Loucy (cell line): ENCODE measurements around the gene RNF169.

Experiments used
- H2AFZ ChIP-seq: fragments of 200-600 bp; sonication (generic); 2 replicates; pipeline ENCODE4 v1.6.0; 2016; ENCODE audit warnings: antibody characterized with exemption, mild to moderate bottlenecking, low read length, moderate library complexity
- H3F3A ChIP-seq: fragments of 200-600 bp; 2 replicates; pipeline ENCODE4 v1.6.0; 2016; ENCODE audit warnings: antibody characterized with exemption, low read depth, mild to moderate bottlenecking
- H3K27me3 ChIP-seq: fragments of 200-600 bp; sonication (generic); 2 replicates; pipeline ENCODE4 v1.6.1; 2014; ENCODE audit warnings: low read length, mild to moderate bottlenecking; ENCODE audit not compliant: insufficient read depth, poor library complexity, severe bottlenecking
- H3K36me3 ChIP-seq: fragments of 200-600 bp; sonication (generic); 2 replicates; pipeline ENCODE4 v1.6.1; 2016; ENCODE audit warnings: low read length; ENCODE audit not compliant: insufficient read depth
- H3K4me1 ChIP-seq: fragments of 200-600 bp; sonication (generic); 2 replicates; pipeline ENCODE4 v1.5.1; 2014; ENCODE audit warnings: low read length, mild to moderate bottlenecking; ENCODE audit not compliant: insufficient read depth, poor library complexity, severe bottlenecking
- H3K4me2 ChIP-seq: fragments of 200-600 bp; sonication (generic); 2 replicates; pipeline ENCODE4 v1.6.0; 2014; ENCODE audit warnings: antibody characterized with exemption, low read length, low read depth, mild to moderate bottlenecking; ENCODE audit not compliant: poor library complexity, severe bottlenecking
- H3K4me3 ChIP-seq: fragments of 200-600 bp; sonication (generic); 2 replicates; pipeline ENCODE4 v1.5.1; 2014; ENCODE audit warnings: low read length, mild to moderate bottlenecking, mixed read lengths; ENCODE audit not compliant: poor library complexity, severe bottlenecking
- H3K79me2 ChIP-seq: fragments of 200-600 bp; sonication (generic); 2 replicates; pipeline ENCODE4 v1.6.1; 2014; ENCODE audit warnings: low read length; ENCODE audit not compliant: insufficient read depth
- H3K9ac ChIP-seq: fragments of 200-600 bp; sonication (generic); 2 replicates; pipeline ENCODE4 v1.6.0; 2014; ENCODE audit warnings: mild to moderate bottlenecking, low read depth, low read length, moderate library complexity; ENCODE audit not compliant: poor library complexity, severe bottlenecking
- H3K9me2 ChIP-seq: fragments of 200-600 bp; sonication (generic); replicated peaks from 2 replicates; pipeline ENCODE4 v1.6.1; 2016; ENCODE audit warnings: low read depth, low read length, mixed read lengths
- H3K9me3 ChIP-seq: fragments of 200-600 bp; sonication (generic); 2 replicates; pipeline ENCODE4 v1.6.1; 2014; ENCODE audit warnings: mild to moderate bottlenecking, antibody characterized with exemption, low read length, low read depth; ENCODE audit not compliant: insufficient read depth
- H4K20me1 ChIP-seq: fragments of 200-600 bp; sonication (generic); 2 replicates; pipeline ENCODE4 v1.6.0; 2014; ENCODE audit warnings: antibody characterized with exemption, low read length, mild to moderate bottlenecking; ENCODE audit not compliant: insufficient read depth, poor library complexity, severe bottlenecking
- EZH2phosphoT487 ChIP-seq: fragments of 200-600 bp; IDR thresholded peaks from 2 replicates; pipeline ENCODE4 v1.6.1; 2018; ENCODE audit warnings: antibody characterized with exemption, mild to moderate bottlenecking, moderate library complexity, borderline replicate concordance
- TF ChIP-seq, protein P1 (sequence below): fragments of 200-600 bp; sonication (generic); conservative IDR thresholded peaks from 2 replicates; pipeline ENCODE4 v1.5.1; 2014; ENCODE audit warnings: mild to moderate bottlenecking, antibody characterized with exemption, low read length

Gene RNF169, protein sequence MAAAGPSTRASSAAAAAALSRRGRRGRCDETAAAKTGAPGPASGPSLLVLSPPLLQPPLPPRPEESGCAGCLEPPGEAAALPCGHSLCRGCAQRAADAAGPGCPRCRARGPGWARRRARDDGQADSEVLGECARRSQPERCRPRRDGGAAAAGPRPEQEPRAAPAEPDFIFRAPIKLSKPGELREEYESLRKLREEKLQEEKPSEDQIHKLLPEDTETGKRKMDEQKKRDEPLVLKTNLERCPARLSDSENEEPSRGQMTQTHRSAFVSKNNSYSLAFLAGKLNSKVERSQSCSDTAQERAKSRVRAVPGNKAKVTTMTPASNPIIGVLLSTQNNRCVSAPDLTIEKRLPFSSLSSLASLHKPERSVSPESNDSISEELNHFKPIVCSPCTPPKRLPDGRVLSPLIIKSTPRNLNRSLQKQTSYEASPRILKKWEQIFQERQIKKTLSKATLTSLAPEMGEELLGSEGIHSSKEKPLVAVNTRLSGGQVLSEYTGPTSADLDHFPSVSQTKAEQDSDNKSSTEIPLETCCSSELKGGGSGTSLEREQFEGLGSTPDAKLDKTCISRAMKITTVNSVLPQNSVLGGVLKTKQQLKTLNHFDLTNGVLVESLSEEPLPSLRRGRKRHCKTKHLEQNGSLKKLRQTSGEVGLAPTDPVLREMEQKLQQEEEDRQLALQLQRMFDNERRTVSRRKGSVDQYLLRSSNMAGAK

DNA sequence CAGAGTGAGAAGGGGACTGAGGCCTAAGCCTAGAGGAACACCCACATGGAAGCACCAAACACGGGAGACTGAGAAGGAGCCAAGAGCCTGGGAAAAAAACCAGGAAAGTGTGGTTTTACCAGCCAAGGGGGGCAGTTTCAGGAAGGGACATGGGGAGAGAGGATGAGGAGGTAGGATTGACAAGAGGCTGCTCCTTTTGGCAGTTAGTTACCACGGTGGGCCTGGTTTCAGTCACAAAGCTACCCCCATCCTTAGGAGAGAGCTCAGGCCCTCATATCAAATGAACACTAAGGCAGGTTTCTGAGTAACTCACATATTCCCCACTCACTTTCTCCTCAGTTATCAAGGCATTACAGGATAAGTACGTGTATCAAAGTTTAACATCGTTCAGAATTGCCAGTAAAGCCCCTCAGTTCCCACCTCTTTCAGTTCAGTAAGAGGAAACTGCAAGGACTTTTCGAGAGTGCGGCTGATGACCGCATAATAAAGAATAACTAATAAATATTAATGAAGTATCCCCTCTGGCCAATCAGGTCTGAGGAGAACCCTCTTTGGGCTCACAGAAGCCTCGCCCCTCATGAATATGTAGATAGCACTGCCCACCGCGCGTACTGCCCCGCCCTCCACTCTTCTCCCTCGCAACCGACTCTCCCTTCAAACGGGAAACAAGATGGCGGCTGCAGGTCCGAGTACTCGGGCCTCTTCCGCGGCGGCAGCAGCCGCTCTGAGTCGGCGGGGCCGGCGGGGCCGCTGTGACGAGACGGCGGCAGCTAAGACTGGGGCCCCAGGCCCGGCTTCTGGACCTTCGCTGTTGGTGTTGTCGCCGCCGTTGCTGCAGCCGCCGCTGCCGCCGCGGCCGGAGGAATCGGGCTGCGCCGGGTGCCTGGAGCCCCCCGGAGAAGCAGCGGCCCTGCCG lies at the start of gene RNF169:
TSS of gene RNF169 (plus strand) at position 639 of the 916 bp plus-strand sequence. CDS start at position 671, 32 bp downstream.
- H3K4me3 ChIP-seq: peak within 1 kb of the TSS; percentile 98
- TF ChIP-seq EZH2phosphoT487: no peak
- TF ChIP-seq, protein P1, sequence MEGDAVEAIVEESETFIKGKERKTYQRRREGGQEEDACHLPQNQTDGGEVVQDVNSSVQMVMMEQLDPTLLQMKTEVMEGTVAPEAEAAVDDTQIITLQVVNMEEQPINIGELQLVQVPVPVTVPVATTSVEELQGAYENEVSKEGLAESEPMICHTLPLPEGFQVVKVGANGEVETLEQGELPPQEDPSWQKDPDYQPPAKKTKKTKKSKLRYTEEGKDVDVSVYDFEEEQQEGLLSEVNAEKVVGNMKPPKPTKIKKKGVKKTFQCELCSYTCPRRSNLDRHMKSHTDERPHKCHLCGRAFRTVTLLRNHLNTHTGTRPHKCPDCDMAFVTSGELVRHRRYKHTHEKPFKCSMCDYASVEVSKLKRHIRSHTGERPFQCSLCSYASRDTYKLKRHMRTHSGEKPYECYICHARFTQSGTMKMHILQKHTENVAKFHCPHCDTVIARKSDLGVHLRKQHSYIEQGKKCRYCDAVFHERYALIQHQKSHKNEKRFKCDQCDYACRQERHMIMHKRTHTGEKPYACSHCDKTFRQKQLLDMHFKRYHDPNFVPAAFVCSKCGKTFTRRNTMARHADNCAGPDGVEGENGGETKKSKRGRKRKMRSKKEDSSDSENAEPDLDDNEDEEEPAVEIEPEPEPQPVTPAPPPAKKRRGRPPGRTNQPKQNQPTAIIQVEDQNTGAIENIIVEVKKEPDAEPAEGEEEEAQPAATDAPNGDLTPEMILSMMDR: no peak
- no peaks in the 10 kb centered on the region for H3K27me3 ChIP-seq
- no peaks in the 10 kb centered on the region for H3K9me3 ChIP-seq
- H3K9me2 ChIP-seq: no peaks in the 10 kb centered on the region
- peaks cover 24% of the 10 kb centered on the region for H4K20me1 ChIP-seq
- H3K79me2 ChIP-seq: peaks cover 41% of the 10 kb centered on the region
- peak within 1 kb of the TSS; percentile 88 for H3K9ac ChIP-seq
- H3K36me3 ChIP-seq: no peaks in the 10 kb centered on the region
- H3K4me1 ChIP-seq: peaks cover 28% of the 10 kb centered on the region
- H3F3A ChIP-seq: no peaks in the 10 kb centered on the region
- peak within 1 kb of the TSS; percentile 82 for H2AFZ ChIP-seq
- H3K4me2 ChIP-seq: peak within 1 kb of the TSS; percentile 92

DNA sequence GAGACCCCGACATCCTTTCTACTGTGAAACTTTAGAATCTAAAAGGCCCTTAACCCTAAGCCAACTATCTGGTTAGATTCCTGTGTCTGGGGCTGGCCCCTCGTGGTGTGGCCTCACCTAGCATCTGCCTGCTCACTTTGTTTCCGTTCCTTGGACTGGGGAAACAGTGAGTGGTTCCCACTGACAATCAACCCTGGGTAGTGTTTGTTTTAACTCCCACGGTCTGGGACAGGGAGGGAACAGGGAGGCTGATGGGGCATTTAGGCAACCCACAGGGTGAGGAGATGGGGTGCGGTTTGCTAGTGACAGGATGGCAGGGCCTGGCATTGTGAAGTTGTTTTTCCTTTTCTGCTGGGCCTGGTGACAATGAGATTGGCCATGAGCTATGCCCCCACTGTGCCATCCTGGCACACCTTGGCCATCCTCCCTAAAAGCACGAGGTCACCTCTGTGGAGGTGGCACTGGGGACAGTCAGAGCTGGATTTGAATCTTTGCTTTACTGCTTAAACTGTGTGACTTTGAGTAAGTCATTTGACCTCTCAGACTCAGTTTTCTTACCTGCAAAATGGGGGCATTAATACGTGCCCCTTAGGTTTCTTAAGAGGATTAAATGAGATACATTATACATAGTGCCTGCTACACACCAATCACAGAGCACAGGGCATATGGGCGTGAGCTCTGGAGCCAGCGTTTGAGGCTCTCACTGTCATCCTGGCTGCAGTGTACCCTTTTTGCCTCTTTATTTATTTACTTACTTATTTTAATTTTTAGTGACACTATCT lies 48.8 kb upstream of the RNF169 start:
- H3F3A ChIP-seq: no peaks in the 10 kb centered on the region
- H3K4me1 ChIP-seq: no peaks in the 10 kb centered on the region
- no peak overlapping the region for H3K4me3 ChIP-seq
- H3K9me3 ChIP-seq: no peaks in the 10 kb centered on the region
- H2AFZ ChIP-seq: no peak overlapping the region
- no peaks in the 10 kb centered on the region for H3K79me2 ChIP-seq
- no peak overlapping the region for H3K4me2 ChIP-seq
- H3K9ac ChIP-seq: no peak overlapping the region
- H3K27me3 ChIP-seq: no peaks in the 10 kb centered on the region
- no peaks in the 10 kb centered on the region for H4K20me1 ChIP-seq
- TF ChIP-seq, protein P1: no peak
- no peak for TF ChIP-seq EZH2phosphoT487
- no peaks in the 10 kb centered on the region for H3K9me2 ChIP-seq
- no peaks in the 10 kb centered on the region for H3K36me3 ChIP-seq

DNA sequence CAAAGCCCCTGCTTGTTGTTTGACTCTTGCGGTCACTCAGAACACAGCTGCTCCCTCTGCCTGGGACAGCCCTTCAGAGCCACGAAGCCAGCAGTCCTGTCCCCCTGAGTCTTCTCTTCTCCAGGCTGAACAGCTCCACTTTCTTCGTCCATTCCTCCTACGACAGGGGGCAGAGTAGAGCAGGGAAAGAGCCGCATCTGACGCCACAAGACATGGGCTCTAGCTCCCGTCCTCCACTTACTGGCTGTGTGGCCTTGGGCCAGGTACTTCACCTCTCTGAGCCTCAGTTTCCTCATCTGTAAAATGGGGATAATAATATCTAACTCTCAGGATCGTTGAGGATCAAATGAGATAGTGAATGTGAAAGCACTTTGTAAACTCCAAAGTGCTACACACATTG lies 47.3 kb upstream of the RNF169 start:
- H3K4me3 ChIP-seq: no peak overlapping the region
- no peak for TF ChIP-seq EZH2phosphoT487
- TF ChIP-seq, protein P1: no peak
- no peak overlapping the region for H3K9ac ChIP-seq
- H3K9me2 ChIP-seq: no peaks in the 10 kb centered on the region
- H2AFZ ChIP-seq: no peak overlapping the region
- no peaks in the 10 kb centered on the region for H4K20me1 ChIP-seq
- no peak overlapping the region for H3K4me2 ChIP-seq
- H3K79me2 ChIP-seq: no peaks in the 10 kb centered on the region
- H3K27me3 ChIP-seq: no peaks in the 10 kb centered on the region
- no peaks in the 10 kb centered on the region for H3K36me3 ChIP-seq
- H3K9me3 ChIP-seq: no peaks in the 10 kb centered on the region
- H3K4me1 ChIP-seq: no peaks in the 10 kb centered on the region
- no peaks in the 10 kb centered on the region for H3F3A ChIP-seq
